Liver (tissue), 9 donors: ENCODE results near the gene SCN8A. TPM values are rescaled to one million over a fixed set of nuclear protein-coding genes. Genes with fewer than 3 reads are reported as not detected.

Source experiments
- DNase-seq: peaks from one replicate; pipeline ENCODE4 v3.0.0-alpha.2; 2017; ENCODE audit warnings: low spot score
- H3K27ac ChIP-seq, 2 donors: one replicate each; pipeline ENCODE4 v1.7.0; 2013; ENCODE audit warnings: inconsistent platforms in 2 of 2, low read length in 2 of 2, control low read depth in 1 of 2, low read depth in 1 of 2, mild to moderate bottlenecking in 1 of 2
- H3K27me3 ChIP-seq, 4 donors: one replicate each; pipeline versions ENCODE4 v1.6.1 to v1.7.0; 2013; ENCODE audit warnings: low read length in 3 of 4, inconsistent platforms in 1 of 4, mild to moderate bottlenecking in 1 of 4, moderate library complexity in 1 of 4; ENCODE audit not compliant: control insufficient read depth in 4 of 4, insufficient read depth in 4 of 4
- H3K36me3 ChIP-seq, 4 donors: one replicate each; pipeline versions ENCODE4 v1.6.1 to v1.7.0; 2013; ENCODE audit warnings: low read length in 3 of 4, mild to moderate bottlenecking in 3 of 4, low read depth in 1 of 4, moderate library complexity in 1 of 4; ENCODE audit not compliant: control insufficient read depth in 4 of 4, insufficient read depth in 3 of 4
- H3K4me1 ChIP-seq, 4 donors: one replicate each; pipeline versions ENCODE4 v1.6.1 to v1.7.0; 2013; ENCODE audit warnings: low read length in 3 of 4, mild to moderate bottlenecking in 3 of 4, moderate library complexity in 1 of 4; ENCODE audit not compliant: control insufficient read depth in 4 of 4, insufficient read depth in 4 of 4
- H3K4me3 ChIP-seq, 3 donors: one replicate each; pipeline versions ENCODE4 v1.6.1 to v1.7.0; 2013; ENCODE audit warnings: low read length in 3 of 3, control low read depth in 1 of 3, low read depth in 1 of 3, mild to moderate bottlenecking in 1 of 3
- H3K9ac ChIP-seq, 2 donors: one replicate each; pipeline ENCODE4 v1.7.0; 2013; ENCODE audit warnings: low read length in 2 of 2, mild to moderate bottlenecking in 2 of 2, moderate library complexity in 2 of 2, control low read depth in 1 of 2, low read depth in 1 of 2
- H3K9me3 ChIP-seq, 4 donors: one replicate each; pipeline versions ENCODE4 v1.6.1 to v1.7.0; 2013; ENCODE audit warnings: low read length in 3 of 4; ENCODE audit not compliant: control insufficient read depth in 4 of 4
- EGR1 ChIP-seq, 2 donors: IDR thresholded peaks; 2 replicates each; pipeline ENCODE4 v1.6.1; 2016 to 2018; ENCODE audit warnings: antibody characterized with exemption in 2 of 2, low read depth in 2 of 2
- FOXA1 ChIP-seq: IDR thresholded peaks from 2 replicates; pipeline ENCODE4 v1.6.1; 2016; ENCODE audit warnings: antibody characterized with exemption
- FOXA2 ChIP-seq: IDR thresholded peaks from 2 replicates; pipeline ENCODE4 v1.6.1; 2016; ENCODE audit warnings: antibody characterized with exemption
- GABPA ChIP-seq, 2 donors: IDR thresholded peaks in 1 of 2; conservative IDR thresholded peaks in 1 of 2; 2 replicates each; pipeline ENCODE4 v1.6.1; 2016; ENCODE audit warnings: antibody characterized with exemption in 2 of 2, mild to moderate bottlenecking in 1 of 2, moderate library complexity in 1 of 2
- HNF4A ChIP-seq, 2 donors: conservative IDR thresholded peaks; 2 replicates each; pipeline ENCODE4 v1.6.1; 2016; ENCODE audit warnings: antibody characterized with exemption in 2 of 2, mild to moderate bottlenecking in 2 of 2
- HNF4G ChIP-seq: IDR thresholded peaks from 2 replicates; pipeline ENCODE4 v1.6.1; 2016; ENCODE audit warnings: antibody characterized with exemption
- JUND ChIP-seq, 2 donors: IDR thresholded peaks; 2 replicates each; pipeline ENCODE4 v1.6.1; 2016; ENCODE audit warnings: antibody characterized with exemption in 2 of 2
- NR2F2 ChIP-seq: IDR thresholded peaks from 2 replicates; pipeline ENCODE4 v1.6.1; 2016; ENCODE audit warnings: antibody characterized with exemption
- RAD21 ChIP-seq, 2 donors: IDR thresholded peaks; 2 replicates each; pipeline ENCODE4 v1.6.1; 2016; ENCODE audit warnings: antibody characterized with exemption in 2 of 2, mild to moderate bottlenecking in 2 of 2
- RXRA ChIP-seq, 2 donors: IDR thresholded peaks; 2 replicates each; pipeline ENCODE4 v1.6.1; 2017 to 2018; ENCODE audit warnings: antibody characterized with exemption in 2 of 2, mild to moderate bottlenecking in 1 of 2
- SP1 ChIP-seq: IDR thresholded peaks from 2 replicates; pipeline ENCODE4 v1.6.1; 2018; ENCODE audit warnings: antibody characterized with exemption, mild to moderate bottlenecking
- TAF1 ChIP-seq: conservative IDR thresholded peaks from 2 replicates; pipeline ENCODE4 v1.6.1; 2016; ENCODE audit warnings: antibody characterized with exemption, mild to moderate bottlenecking
- YY1 ChIP-seq: IDR thresholded peaks from 2 replicates; pipeline ENCODE4 v1.6.1; 2016; ENCODE audit warnings: antibody characterized with exemption, mild to moderate bottlenecking
- WGBS: extraction: QIAGEN DNeasy Blood & Tissue Kit; methylation state at CpG from one replicate; pipeline ENCODE4 v1.1.7; 2013; 5-methylcytosine and 5-hydroxymethylcytosine counted together
- polyA plus RNA-seq, 2 donors: library from polyadenylated mRNA; stranded (reverse) in 1 of 2; unstranded in 1 of 2; fragments of 200-250 nt in 1 of 2; fragments of >200 nt in 1 of 2; fragmentation: Nextera tagmentation in 1 of 2; extraction: Ambion mirVana in 1 of 2; gene quantifications; one replicate each; pipeline versions ENCODE4 v1.2.1 to v1.2.3, GENCODE V29; 2013 to 2015
- total RNA-seq, 2 donors: library from RNA; depleted of rRNA; stranded (reverse); fragments of >200 nt; gene quantifications; one replicate each; pipeline ENCODE4 v1.2.3, GENCODE V29; 2014
- TF ChIP-seq, protein P1 (sequence below): fragments of 150-350 bp; IDR thresholded peaks from 2 replicates; pipeline ENCODE4 v1.5.1; 2017; ENCODE audit warnings: improper control_type of control experiment, low read depth, low read length; ENCODE audit not compliant: missing input control
- TF ChIP-seq, protein P2 (sequence below): IDR thresholded peaks from 2 replicates; pipeline ENCODE4 v1.6.1; 2016; ENCODE audit warnings: antibody characterized with exemption
- TF ChIP-seq, protein P3 (sequence below): IDR thresholded peaks from 2 replicates; pipeline ENCODE4 v1.6.1; 2016; ENCODE audit warnings: antibody characterized with exemption
- TF ChIP-seq, protein P4 (sequence below): IDR thresholded peaks from 2 replicates; pipeline ENCODE4 v1.6.1; 2016; ENCODE audit warnings: antibody characterized with exemption
- TF ChIP-seq, protein P5 (sequence below): IDR thresholded peaks from 2 replicates; pipeline ENCODE4 v1.6.1; 2016; ENCODE audit warnings: antibody characterized with exemption, mild to moderate bottlenecking
- donor health status: healthy.
- donor health status: healthy.
- donor health status: healthy.
- donor health status: healthy.
- donor health status: healthy.

The SCN8A gene
- total and polyA plus RNA-seq, 4 donors, result 0.84 to 12.7 (median 3.8) TPM

DNA sequence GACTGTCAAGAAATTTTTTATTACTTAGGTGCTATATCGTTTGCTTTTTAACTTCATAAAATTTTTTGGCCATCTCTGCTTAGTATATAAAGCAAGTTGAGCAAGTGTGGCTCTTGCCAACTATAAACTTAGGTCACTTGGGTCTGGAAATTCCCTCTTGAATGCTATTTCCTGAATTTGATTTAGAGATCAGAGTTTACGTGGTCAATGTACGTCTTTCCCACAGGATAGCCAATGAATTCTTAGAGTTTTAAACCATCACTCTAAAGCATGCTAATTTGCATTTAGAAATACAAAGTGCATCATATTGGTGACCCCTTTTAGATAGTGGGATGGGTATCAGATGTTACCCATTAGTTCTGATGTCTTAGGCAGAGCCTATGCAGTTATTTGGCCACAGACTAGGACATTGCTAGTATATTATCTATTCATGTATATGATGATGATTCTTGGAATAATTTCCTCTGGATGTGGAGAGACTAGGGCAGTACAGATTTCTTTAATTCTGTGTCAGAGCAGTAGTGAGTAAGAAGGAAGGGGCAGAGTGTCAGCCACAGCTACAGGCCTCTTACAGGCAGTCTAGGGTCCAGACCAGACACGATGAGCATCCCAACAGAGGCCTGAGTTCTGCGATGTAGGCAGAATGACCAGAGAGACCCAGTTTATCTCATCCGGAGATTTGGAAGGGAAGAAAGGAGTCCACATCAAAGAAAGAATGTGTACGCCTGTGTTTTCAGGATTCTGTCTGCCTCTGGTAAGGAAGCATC lies 30.3 kb downstream of the SCN8A start:
- 59% methylated on average over 7 of the region's 7 CpGs for WGBS
- no peak overlapping the region for H3K4me3 ChIP-seq
- H3K27ac ChIP-seq, result no peak overlapping the region
- H3K36me3 ChIP-seq, result no peaks in the 10 kb centered on the region
- no peak overlapping the region for H3K9ac ChIP-seq
- no peak for TF ChIP-seq GABPA (IDR thresholded peaks at IDR 0.05 in 1 of 2, conservative IDR thresholded peaks at IDR 0.05 in 1 of 2)
- TF ChIP-seq, protein P1, sequence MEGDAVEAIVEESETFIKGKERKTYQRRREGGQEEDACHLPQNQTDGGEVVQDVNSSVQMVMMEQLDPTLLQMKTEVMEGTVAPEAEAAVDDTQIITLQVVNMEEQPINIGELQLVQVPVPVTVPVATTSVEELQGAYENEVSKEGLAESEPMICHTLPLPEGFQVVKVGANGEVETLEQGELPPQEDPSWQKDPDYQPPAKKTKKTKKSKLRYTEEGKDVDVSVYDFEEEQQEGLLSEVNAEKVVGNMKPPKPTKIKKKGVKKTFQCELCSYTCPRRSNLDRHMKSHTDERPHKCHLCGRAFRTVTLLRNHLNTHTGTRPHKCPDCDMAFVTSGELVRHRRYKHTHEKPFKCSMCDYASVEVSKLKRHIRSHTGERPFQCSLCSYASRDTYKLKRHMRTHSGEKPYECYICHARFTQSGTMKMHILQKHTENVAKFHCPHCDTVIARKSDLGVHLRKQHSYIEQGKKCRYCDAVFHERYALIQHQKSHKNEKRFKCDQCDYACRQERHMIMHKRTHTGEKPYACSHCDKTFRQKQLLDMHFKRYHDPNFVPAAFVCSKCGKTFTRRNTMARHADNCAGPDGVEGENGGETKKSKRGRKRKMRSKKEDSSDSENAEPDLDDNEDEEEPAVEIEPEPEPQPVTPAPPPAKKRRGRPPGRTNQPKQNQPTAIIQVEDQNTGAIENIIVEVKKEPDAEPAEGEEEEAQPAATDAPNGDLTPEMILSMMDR, result no peak
- TF ChIP-seq, protein P2, sequence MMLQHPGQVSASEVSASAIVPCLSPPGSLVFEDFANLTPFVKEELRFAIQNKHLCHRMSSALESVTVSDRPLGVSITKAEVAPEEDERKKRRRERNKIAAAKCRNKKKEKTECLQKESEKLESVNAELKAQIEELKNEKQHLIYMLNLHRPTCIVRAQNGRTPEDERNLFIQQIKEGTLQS, result no peak
- TF ChIP-seq, protein P3, sequence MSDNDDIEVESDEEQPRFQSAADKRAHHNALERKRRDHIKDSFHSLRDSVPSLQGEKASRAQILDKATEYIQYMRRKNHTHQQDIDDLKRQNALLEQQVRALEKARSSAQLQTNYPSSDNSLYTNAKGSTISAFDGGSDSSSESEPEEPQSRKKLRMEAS, result no peak
- TF ChIP-seq HNF4A (conservative IDR thresholded peaks at IDR 0.05), result peak in 1 of 2 donors; percentile 6
- no peak for TF ChIP-seq FOXA2
- no peak for DNase-seq
- H3K27me3 ChIP-seq, result no peaks in the 10 kb centered on the region
- H3K9me3 ChIP-seq, result no peaks in the 10 kb centered on the region
- peaks cover 7 to 42% (median 23%) of the 10 kb centered on the region in 4 donors for H3K4me1 ChIP-seq

DNA sequence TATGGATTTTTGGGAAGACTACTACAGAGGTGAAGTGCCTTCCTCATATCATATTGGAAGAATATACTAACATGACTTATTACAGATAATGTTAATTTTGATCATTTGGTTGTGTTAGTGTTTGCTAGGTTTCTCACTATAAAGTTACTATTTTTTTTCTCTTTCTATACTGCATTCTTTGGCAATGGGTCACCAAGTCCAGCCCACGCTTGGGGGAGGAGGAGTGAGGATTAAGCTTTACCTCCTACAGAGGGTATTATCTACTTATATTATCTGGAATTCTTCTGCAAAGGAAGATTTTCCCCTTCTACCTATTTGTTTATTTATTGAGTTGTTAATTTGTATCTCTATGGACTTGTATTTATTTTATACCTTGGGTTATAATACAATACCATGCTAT lies 31.5 kb downstream of the SCN8A start:
- TF ChIP-seq FOXA2 (no peak), HNF4A (conservative IDR thresholded peaks at IDR 0.05) (no peak), HNF4G (no peak), JUND (IDR thresholded peaks at IDR 0.05) (no peak), NR2F2 (no peak), GABPA (IDR thresholded peaks at IDR 0.05 in 1 of 2, conservative IDR thresholded peaks at IDR 0.05 in 1 of 2) (no peak), TAF1 (no peak), RAD21 (IDR thresholded peaks at IDR 0.05) (no peak), YY1 (no peak), SP1 (no peak), FOXA1 (no peak), EGR1 (IDR thresholded peaks at IDR 0.05; ENCODE audit: low read depth in 2 of 2) (no peak), RXRA (IDR thresholded peaks at IDR 0.05) (no peak)
- TF ChIP-seq, protein P4, sequence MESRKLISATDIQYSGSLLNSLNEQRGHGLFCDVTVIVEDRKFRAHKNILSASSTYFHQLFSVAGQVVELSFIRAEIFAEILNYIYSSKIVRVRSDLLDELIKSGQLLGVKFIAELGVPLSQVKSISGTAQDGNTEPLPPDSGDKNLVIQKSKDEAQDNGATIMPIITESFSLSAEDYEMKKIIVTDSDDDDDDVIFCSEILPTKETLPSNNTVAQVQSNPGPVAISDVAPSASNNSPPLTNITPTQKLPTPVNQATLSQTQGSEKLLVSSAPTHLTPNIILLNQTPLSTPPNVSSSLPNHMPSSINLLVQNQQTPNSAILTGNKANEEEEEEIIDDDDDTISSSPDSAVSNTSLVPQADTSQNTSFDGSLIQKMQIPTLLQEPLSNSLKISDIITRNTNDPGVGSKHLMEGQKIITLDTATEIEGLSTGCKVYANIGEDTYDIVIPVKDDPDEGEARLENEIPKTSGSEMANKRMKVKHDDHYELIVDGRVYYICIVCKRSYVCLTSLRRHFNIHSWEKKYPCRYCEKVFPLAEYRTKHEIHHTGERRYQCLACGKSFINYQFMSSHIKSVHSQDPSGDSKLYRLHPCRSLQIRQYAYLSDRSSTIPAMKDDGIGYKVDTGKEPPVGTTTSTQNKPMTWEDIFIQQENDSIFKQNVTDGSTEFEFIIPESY, result no peak
- TF ChIP-seq, protein P2, result no peak
- TF ChIP-seq, protein P3, result no peak
- TF ChIP-seq, protein P1, result no peak
- TF ChIP-seq, protein P5, sequence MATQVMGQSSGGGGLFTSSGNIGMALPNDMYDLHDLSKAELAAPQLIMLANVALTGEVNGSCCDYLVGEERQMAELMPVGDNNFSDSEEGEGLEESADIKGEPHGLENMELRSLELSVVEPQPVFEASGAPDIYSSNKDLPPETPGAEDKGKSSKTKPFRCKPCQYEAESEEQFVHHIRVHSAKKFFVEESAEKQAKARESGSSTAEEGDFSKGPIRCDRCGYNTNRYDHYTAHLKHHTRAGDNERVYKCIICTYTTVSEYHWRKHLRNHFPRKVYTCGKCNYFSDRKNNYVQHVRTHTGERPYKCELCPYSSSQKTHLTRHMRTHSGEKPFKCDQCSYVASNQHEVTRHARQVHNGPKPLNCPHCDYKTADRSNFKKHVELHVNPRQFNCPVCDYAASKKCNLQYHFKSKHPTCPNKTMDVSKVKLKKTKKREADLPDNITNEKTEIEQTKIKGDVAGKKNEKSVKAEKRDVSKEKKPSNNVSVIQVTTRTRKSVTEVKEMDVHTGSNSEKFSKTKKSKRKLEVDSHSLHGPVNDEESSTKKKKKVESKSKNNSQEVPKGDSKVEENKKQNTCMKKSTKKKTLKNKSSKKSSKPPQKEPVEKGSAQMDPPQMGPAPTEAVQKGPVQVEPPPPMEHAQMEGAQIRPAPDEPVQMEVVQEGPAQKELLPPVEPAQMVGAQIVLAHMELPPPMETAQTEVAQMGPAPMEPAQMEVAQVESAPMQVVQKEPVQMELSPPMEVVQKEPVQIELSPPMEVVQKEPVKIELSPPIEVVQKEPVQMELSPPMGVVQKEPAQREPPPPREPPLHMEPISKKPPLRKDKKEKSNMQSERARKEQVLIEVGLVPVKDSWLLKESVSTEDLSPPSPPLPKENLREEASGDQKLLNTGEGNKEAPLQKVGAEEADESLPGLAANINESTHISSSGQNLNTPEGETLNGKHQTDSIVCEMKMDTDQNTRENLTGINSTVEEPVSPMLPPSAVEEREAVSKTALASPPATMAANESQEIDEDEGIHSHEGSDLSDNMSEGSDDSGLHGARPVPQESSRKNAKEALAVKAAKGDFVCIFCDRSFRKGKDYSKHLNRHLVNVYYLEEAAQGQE, result no peak
- H3K4me3 ChIP-seq, result no peak overlapping the region
- H3K36me3 ChIP-seq, result no peaks in the 10 kb centered on the region
- H3K9me3 ChIP-seq, result no peaks in the 10 kb centered on the region
- H3K4me1 ChIP-seq, result peaks cover 8 to 51% (median 33%) of the 10 kb centered on the region in 4 donors
- no peaks in the 10 kb centered on the region for H3K27me3 ChIP-seq
- H3K27ac ChIP-seq, result no peak overlapping the region
- no peak for DNase-seq
- WGBS, result 96% methylated on average over 1 of the region's 1 CpG
- no peak overlapping the region for H3K9ac ChIP-seq
